ENCODE results near the gene WWC2. TPM values are rescaled to one million over a fixed set of nuclear protein-coding genes. Genes with fewer than 3 reads are reported as not detected.

The WWC2 gene
- total RNA-seq, 2 experiments from 2014 or later, result not detected

DNA sequence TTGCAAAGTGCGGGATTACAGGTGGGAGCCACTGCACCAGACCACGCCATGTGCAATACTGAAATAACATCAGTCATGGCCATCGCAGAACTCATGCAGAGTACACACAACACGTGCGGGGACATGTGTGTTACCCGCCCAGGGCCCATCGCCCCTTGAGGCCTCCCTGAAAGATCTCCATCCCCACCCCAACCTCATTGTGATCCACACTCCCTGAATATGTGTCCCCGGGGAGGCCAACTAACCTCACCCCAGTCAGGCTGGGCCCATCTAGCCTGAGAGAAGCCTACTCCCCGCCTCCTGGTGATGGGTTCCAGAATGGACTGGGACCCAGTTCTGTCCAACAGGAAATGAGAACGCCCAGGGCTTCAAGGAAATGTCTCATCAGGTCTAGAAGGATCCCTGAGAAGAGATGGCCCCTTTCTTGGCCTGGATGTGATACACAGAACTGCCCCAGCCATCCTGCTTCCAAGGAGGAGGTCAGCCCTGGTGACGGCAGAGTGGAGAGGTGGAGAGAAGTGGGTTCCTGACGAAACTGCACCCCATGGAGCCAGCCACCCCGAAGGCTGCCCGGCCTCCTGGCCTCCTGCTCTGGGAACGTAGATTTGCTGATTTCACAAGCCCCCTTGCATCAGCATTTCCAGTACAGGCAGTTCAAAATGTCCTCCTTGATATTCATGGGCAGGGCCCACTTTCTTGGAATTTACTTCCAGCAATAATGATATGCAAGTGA lies 245.6 kb downstream of the WWC2 start:
- POLR2A ChIA-PET, result no interaction called here

DNA sequence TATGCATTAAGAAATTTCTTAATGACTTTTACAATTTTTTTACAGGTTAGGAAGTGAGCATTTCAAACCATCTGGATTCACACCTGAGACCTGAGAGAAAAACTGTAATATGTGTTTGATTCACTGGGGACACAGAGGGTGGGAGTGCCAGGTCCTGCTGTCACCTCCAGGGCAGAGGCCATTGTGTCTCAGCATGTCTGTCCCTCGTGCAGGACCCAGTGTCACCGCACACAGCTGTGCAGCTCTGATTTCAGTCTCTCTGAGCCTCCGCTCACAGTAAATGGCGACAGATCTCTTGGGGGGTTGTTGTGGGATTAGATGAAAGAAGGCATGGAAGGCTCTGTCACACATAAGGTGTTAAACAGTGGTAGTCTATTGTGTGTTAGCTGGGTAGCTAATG lies 246.2 kb downstream of the WWC2 start:
- Histone ChIP-seq H3K9me3 (ENCODE audit: low read length) (no peaks in the 10 kb centered on the region), H2AFZ (ENCODE audit: low read length) (no peak overlapping the region), H3K27ac (ENCODE audit: low read depth, low read length, poor library complexity, severe bottlenecking) (no peak overlapping the region), H3K9me2 (ENCODE audit: insufficient read depth, low read length) (no peaks in the 10 kb centered on the region), H3K4me3 (ENCODE audit: low read depth, low read length, poor library complexity, severe bottlenecking) (no peak overlapping the region), H3K36me3 (ENCODE audit: insufficient read depth, low read length) (no peaks in the 10 kb centered on the region), H3K4me2 (ENCODE audit: low read length) (no peak overlapping the region), H3K4me1 (ENCODE audit: insufficient read depth, low read length, poor library complexity, severe bottlenecking) (no peaks in the 10 kb centered on the region), H4K20me1 (ENCODE audit: insufficient read depth, low read length) (no peaks in the 10 kb centered on the region), H3K79me2 (ENCODE audit: insufficient read depth, low read depth, low read length) (no peaks in the 10 kb centered on the region)
- TF ChIP-seq EZH2phosphoT487 (IDR thresholded peaks at IDR 0.05; ENCODE audit: borderline replicate concordance, low read depth, low read length), result no peak
- TF ChIP-seq, protein P1, sequence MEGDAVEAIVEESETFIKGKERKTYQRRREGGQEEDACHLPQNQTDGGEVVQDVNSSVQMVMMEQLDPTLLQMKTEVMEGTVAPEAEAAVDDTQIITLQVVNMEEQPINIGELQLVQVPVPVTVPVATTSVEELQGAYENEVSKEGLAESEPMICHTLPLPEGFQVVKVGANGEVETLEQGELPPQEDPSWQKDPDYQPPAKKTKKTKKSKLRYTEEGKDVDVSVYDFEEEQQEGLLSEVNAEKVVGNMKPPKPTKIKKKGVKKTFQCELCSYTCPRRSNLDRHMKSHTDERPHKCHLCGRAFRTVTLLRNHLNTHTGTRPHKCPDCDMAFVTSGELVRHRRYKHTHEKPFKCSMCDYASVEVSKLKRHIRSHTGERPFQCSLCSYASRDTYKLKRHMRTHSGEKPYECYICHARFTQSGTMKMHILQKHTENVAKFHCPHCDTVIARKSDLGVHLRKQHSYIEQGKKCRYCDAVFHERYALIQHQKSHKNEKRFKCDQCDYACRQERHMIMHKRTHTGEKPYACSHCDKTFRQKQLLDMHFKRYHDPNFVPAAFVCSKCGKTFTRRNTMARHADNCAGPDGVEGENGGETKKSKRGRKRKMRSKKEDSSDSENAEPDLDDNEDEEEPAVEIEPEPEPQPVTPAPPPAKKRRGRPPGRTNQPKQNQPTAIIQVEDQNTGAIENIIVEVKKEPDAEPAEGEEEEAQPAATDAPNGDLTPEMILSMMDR (conservative IDR thresholded peaks at IDR 0.05; ENCODE audit: low read length), result no peak
- ChIA-PET CTCF (ENCODE audit: unreplicated experiment) (no interaction called here), POLR2A (no interaction called here)
- no peak for DNase-seq (ENCODE audit: low spot score)
- BruUV-seq (replicated peaks), result no TSS peak
- intact Hi-C loops (cut with micrococcal nuclease; ENCODE audit: unreplicated experiment), result no loop called here

More for the DNA sequence above, 245.6 kb downstream of the WWC2 start:
- Histone ChIP-seq H3K9me2 (ENCODE audit: insufficient read depth, low read length) (no peaks in the 10 kb centered on the region), H3K4me3 (ENCODE audit: low read depth, low read length, poor library complexity, severe bottlenecking) (no peak overlapping the region), H3K36me3 (ENCODE audit: insufficient read depth, low read length) (no peaks in the 10 kb centered on the region), H3K4me1 (ENCODE audit: insufficient read depth, low read length, poor library complexity, severe bottlenecking) (no peaks in the 10 kb centered on the region), H3K9me3 (ENCODE audit: low read length) (no peaks in the 10 kb centered on the region), H3K79me2 (ENCODE audit: insufficient read depth, low read depth, low read length) (no peaks in the 10 kb centered on the region), H3K4me2 (ENCODE audit: low read length) (no peak overlapping the region), H4K20me1 (ENCODE audit: insufficient read depth, low read length) (no peaks in the 10 kb centered on the region), H2AFZ (ENCODE audit: low read length) (no peak overlapping the region), H3K27ac (ENCODE audit: low read depth, low read length, poor library complexity, severe bottlenecking) (no peak overlapping the region)
- BruUV-seq (replicated peaks), result no TSS peak
- no peak for DNase-seq (ENCODE audit: low spot score)
- TF ChIP-seq, protein P1 (conservative IDR thresholded peaks at IDR 0.05; ENCODE audit: low read length), result no peak
- TF ChIP-seq EZH2phosphoT487 (IDR thresholded peaks at IDR 0.05; ENCODE audit: borderline replicate concordance, low read depth, low read length), result no peak
- intact Hi-C loops (cut with micrococcal nuclease; ENCODE audit: unreplicated experiment), result no loop called here
- CTCF ChIA-PET (ENCODE audit: unreplicated experiment), result no interaction called here

DNA sequence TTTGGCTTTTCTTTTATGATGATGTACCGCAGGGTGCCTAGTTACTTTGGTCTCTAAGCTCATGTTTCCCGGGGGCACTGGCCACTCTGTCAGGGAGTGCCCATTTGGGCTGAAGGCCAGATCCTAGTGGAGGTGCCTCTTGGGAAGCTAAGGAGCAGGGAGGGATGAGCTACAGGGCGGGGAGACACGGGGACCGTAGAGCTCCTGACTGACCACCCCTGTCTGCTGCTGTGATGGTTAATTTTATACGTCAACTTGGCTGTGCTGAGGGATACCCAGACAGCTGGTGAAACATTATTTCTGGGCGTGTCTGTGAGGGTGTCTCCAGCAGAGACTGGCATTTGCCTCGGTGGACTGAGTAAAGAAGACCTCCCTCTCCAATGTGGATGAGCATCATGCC lies 248.1 kb downstream of the WWC2 start:
- Histone ChIP-seq H3K79me2 (ENCODE audit: insufficient read depth, low read depth, low read length) (no peaks in the 10 kb centered on the region), H3K36me3 (ENCODE audit: insufficient read depth, low read length) (no peaks in the 10 kb centered on the region), H3K9me3 (ENCODE audit: low read length) (no peaks in the 10 kb centered on the region), H3K4me1 (ENCODE audit: insufficient read depth, low read length, poor library complexity, severe bottlenecking) (no peaks in the 10 kb centered on the region), H3K4me2 (ENCODE audit: low read length) (no peak overlapping the region), H3K4me3 (ENCODE audit: low read depth, low read length, poor library complexity, severe bottlenecking) (no peak overlapping the region), H3K27ac (ENCODE audit: low read depth, low read length, poor library complexity, severe bottlenecking) (no peak overlapping the region), H4K20me1 (ENCODE audit: insufficient read depth, low read length) (no peaks in the 10 kb centered on the region), H3K9me2 (ENCODE audit: insufficient read depth, low read length) (no peaks in the 10 kb centered on the region), H2AFZ (ENCODE audit: low read length) (no peak overlapping the region)
- no peak for DNase-seq (ENCODE audit: low spot score)
- ChIA-PET CTCF (ENCODE audit: unreplicated experiment) (interaction anchor here (0.6 kb wide), 1 partner anchor 9 kb away, joined by 3 read pairs; no protein-coding TSS in a partner anchor), POLR2A (no interaction called here)
- intact Hi-C loops (cut with micrococcal nuclease; ENCODE audit: unreplicated experiment), result no loop called here
- TF ChIP-seq, protein P1 (conservative IDR thresholded peaks at IDR 0.05; ENCODE audit: low read length), result no peak
- TF ChIP-seq EZH2phosphoT487 (IDR thresholded peaks at IDR 0.05; ENCODE audit: borderline replicate concordance, low read depth, low read length), result no peak
- BruUV-seq (replicated peaks), result no TSS peak
